ENCODE measurements around the gene ZSWIM7.

Gene ZSWIM7

GRCh38 chr17:15947271-15947670, 52.2 kb downstream of the ZSWIM7 start:
- TF ChIP-seq, protein P1, sequence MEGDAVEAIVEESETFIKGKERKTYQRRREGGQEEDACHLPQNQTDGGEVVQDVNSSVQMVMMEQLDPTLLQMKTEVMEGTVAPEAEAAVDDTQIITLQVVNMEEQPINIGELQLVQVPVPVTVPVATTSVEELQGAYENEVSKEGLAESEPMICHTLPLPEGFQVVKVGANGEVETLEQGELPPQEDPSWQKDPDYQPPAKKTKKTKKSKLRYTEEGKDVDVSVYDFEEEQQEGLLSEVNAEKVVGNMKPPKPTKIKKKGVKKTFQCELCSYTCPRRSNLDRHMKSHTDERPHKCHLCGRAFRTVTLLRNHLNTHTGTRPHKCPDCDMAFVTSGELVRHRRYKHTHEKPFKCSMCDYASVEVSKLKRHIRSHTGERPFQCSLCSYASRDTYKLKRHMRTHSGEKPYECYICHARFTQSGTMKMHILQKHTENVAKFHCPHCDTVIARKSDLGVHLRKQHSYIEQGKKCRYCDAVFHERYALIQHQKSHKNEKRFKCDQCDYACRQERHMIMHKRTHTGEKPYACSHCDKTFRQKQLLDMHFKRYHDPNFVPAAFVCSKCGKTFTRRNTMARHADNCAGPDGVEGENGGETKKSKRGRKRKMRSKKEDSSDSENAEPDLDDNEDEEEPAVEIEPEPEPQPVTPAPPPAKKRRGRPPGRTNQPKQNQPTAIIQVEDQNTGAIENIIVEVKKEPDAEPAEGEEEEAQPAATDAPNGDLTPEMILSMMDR (IDR thresholded peaks at IDR 0.05) = no peak
- no peak overlapping the region for H3K27ac Mint-ChIP-seq
- H3K36me3 Mint-ChIP-seq (ENCODE audit: low read depth) = no peaks in the 10 kb centered on the region
- no peak for DNase-seq
- peaks cover 26% of the 10 kb centered on the region for H3K4me1 Mint-ChIP-seq
- no peaks in the 10 kb centered on the region for H3K9me3 Mint-ChIP-seq
- peak overlapping the region; percentile 51 for H3K4me3 Mint-ChIP-seq
- peaks cover 49% of the 10 kb centered on the region for H3K27me3 Mint-ChIP-seq (ENCODE audit: low read depth, poor library complexity)

GRCh38 chr17:15946611-15947120, 52.8 kb downstream of the ZSWIM7 start:
- Mint-ChIP-seq H3K4me3 (peak overlapping the region; percentile 79), H3K27me3 (ENCODE audit: low read depth, poor library complexity) (peaks cover 52% of the 10 kb centered on the region), H3K9me3 (no peaks in the 10 kb centered on the region), H3K4me1 (peaks cover 31% of the 10 kb centered on the region), H3K27ac (no peak overlapping the region), H3K36me3 (ENCODE audit: low read depth) (no peaks in the 10 kb centered on the region)
- TF ChIP-seq, protein P1 (IDR thresholded peaks at IDR 0.05) = no peak
- no peak for DNase-seq

DNA sequence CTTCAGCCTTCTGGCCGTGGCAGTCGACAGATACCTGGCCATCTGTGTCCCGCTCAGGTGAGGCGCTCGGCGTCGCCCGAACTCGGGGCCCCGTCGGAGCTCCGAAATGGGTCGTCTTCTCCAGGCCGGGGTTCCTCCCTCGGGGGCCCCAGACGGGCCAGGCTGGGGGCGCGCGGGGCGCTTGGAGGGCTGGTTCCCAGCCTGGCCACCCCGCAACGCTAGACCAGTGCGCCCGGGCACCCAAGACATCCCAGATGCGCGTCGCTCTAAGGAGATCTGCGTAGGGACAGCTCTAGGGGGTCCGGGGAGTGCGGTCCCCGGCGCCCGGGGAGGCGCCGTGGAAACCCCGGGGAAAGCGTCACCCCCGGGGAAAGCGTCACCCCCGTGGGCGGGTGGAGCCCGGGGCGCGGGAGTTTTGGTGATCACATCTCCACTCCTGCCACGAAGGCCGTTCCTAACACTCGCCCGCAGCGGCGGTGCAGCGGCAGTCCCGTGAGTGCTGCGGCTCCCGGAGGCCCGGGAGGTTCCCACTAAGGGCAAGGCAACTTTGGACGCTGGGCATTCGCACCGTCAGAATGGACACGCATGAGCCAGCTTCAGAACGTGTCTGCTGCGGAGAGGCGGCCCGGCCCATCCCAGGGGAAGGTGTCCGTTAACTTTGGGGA, 53.8 kb downstream of the ZSWIM7 start:
- H3K27me3 Mint-ChIP-seq (ENCODE audit: low read depth, poor library complexity) = peaks cover 58% of the 10 kb centered on the region
- peak; percentile 36 for DNase-seq
- peak overlapping the region; percentile 81 for H3K4me3 Mint-ChIP-seq
- H3K9me3 Mint-ChIP-seq = no peaks in the 10 kb centered on the region
- H3K27ac Mint-ChIP-seq = no peak overlapping the region
- TF ChIP-seq, protein P1 (IDR thresholded peaks at IDR 0.05) = no peak
- H3K4me1 Mint-ChIP-seq = peaks cover 31% of the 10 kb centered on the region
- H3K36me3 Mint-ChIP-seq (ENCODE audit: low read depth) = no peaks in the 10 kb centered on the region

DNA sequence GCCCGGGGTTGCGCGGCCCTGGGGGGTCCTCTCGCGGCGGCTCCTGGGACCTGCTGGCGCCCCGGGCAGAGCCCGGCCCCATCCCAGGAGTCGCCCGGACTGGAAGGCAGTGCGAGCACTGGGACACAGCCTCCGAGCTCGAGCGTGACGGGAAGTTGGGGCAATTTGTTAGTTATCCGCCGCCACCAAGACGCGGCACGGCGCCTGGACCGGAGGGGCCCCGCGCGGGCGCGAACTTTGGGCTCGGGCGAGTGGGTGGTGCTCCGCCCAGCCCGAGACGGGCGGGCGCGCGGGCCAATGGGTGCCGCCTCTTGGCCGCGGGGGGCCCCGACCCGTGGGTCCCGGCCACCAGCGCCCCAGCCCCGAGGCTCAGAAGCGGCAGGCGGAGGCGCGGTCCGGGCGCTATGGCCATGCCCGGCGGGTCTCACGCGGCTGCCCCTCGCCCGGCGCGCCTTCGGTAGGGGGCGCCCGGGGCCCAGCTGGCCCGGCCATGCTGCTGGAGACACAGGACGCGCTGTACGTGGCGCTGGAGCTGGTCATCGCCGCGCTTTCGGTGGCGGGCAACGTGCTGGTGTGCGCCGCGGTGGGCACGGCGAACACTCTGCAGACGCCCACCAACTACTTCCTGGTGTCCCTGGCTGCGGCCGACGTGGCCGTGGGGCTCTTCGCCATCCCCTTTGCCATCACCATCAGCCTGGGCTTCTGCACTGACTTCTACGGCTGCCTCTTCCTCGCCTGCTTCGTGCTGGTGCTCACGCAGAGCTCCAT, 54.6 kb downstream of the ZSWIM7 start, which contains the start of gene ADORA2B:
Gene ADORA2B (plus strand): TSS at position 372 of the 768 bp plus-strand sequence. CDS start 119 bp downstream, at position 491.
- H3K9me3 Mint-ChIP-seq = no peaks in the 10 kb centered on the region
- H3K36me3 Mint-ChIP-seq (ENCODE audit: low read depth) = no peaks in the 10 kb centered on the region
- TF ChIP-seq, protein P1 (IDR thresholded peaks at IDR 0.05) = peak; percentile 38
- no peak within 1 kb of the TSS for H3K27ac Mint-ChIP-seq
- H3K27me3 Mint-ChIP-seq (ENCODE audit: low read depth, poor library complexity) = peaks cover 60% of the 10 kb centered on the region
- DNase-seq = peak; percentile 82
- peak within 1 kb of the TSS; percentile 88 for H3K4me3 Mint-ChIP-seq
- peaks cover 31% of the 10 kb centered on the region for H3K4me1 Mint-ChIP-seq

- TF ChIP-seq, protein P1 (IDR thresholded peaks at IDR 0.05) = no peak
- Mint-ChIP-seq H3K27ac (no peak overlapping the region), H3K27me3 (ENCODE audit: low read depth, poor library complexity) (peaks cover 61% of the 10 kb centered on the region), H3K36me3 (ENCODE audit: low read depth) (no peaks in the 10 kb centered on the region), H3K4me3 (peak overlapping the region; percentile 88), H3K9me3 (no peaks in the 10 kb centered on the region), H3K4me1 (peaks cover 31% of the 10 kb centered on the region)
- DNase-seq = peak; percentile 68
Measured at GRCh38 chr17:15943971-15944758, 55.3 kb downstream of the ZSWIM7 start.
